ENCODE results near the gene RSRP1. TPM values are rescaled to one million over a fixed set of nuclear protein-coding genes. Genes with fewer than 3 reads are reported as not detected.
A peak's percentile ranks its signal among the peaks of the same experiment; 100 is the strongest.
"Not testable (repeated sequence)": the region's sequence is repeated elsewhere in the genome, so short reads cannot be mapped to it uniquely, and the experiment has no call there.

Gene RSRP1
- total RNA-seq, 1 experiment from 2014 or later, result 82.9 TPM

- H3K9ac ChIP-seq (ENCODE audit: low read length), result peak overlapping the region; percentile 17; the same call in 1 of the 2 replicates
- H3K36me3 ChIP-seq (ENCODE audit: control insufficient read depth in 1 of 2, insufficient read depth in 2 of 2, low read length in 2 of 2); H4K20me1 ChIP-seq (ENCODE audit: insufficient read depth); RAD21 ChIA-PET (ENCODE audit: low non-redundant PET in 1 of 2, low total read pairs in 2 of 2, uncharacterized antibody in 2 of 2, unreplicated experiment in 2 of 2); H2AFZ ChIP-seq (ENCODE audit: low read depth, low read length, poor library complexity, severe bottlenecking); H3K4me1 ChIP-seq (ENCODE audit: control insufficient read depth in 1 of 2, insufficient read depth in 2 of 2, low read length in 2 of 2); H3K9me3 ChIP-seq (ENCODE audit: control insufficient read depth in 1 of 2, insufficient read depth in 1 of 2, low read depth in 1 of 2, low read length in 2 of 2); H3K79me2 ChIP-seq (ENCODE audit: insufficient read depth, low read length); H3K9me2 ChIP-seq (ENCODE audit: insufficient read depth); POLR2A ChIA-PET; CTCF ChIA-PET; intact Hi-C loops (cut with micrococcal nuclease); H3K27ac ChIP-seq (ENCODE audit: low read depth, low read length); H3K27me3 ChIP-seq (ENCODE audit: insufficient read depth, low read length): not testable (repeated sequence)
- peak overlapping the region; percentile 38 to 43 for H3K4me3 ChIP-seq (replicated peaks in 1 of 2; ENCODE audit: low read depth in 1 of 2, low read length in 2 of 2)
- ATAC-seq (peak; percentile 87), DNase-seq (ENCODE audit: low read depth, low spot score) (peak; percentile 54)
- TF ChIP-seq POLR2AphosphoS5 (IDR thresholded peaks at IDR 0.05; ENCODE audit: low read depth, low read length) (peak; percentile 34; the same call in 1 of the 2 replicates), EGR1 (IDR thresholded peaks at IDR 0.05; ENCODE audit: low read depth) (peak; percentile 74)
- H3K4me2 ChIP-seq (ENCODE audit: low read length), result peak overlapping the region; percentile 63
- TSS peak; percentile 78 for BruUV-seq (replicated peaks)
Measured at GRCh38 chr1:25267288-25268142, 20.3 kb upstream of the RSRP1 start.

GRCh38 chr1:25266554-25267287, 19.5 kb upstream of the RSRP1 start:
- H3K79me2 ChIP-seq (ENCODE audit: insufficient read depth, low read length); POLR2A ChIA-PET; intact Hi-C loops (cut with micrococcal nuclease); H2AFZ ChIP-seq (ENCODE audit: low read depth, low read length, poor library complexity, severe bottlenecking); BruUV-seq (replicated peaks); H3K27me3 ChIP-seq (ENCODE audit: insufficient read depth, low read length); H3K9me2 ChIP-seq (ENCODE audit: insufficient read depth); CTCF ChIA-PET; H3K4me1 ChIP-seq (ENCODE audit: control insufficient read depth in 1 of 2, insufficient read depth in 2 of 2, low read length in 2 of 2); DNase-seq (ENCODE audit: low read depth, low spot score); H3K9me3 ChIP-seq (ENCODE audit: control insufficient read depth in 1 of 2, insufficient read depth in 1 of 2, low read depth in 1 of 2, low read length in 2 of 2); H4K20me1 ChIP-seq (ENCODE audit: insufficient read depth); H3K27ac ChIP-seq (ENCODE audit: low read depth, low read length); RAD21 ChIA-PET (ENCODE audit: low non-redundant PET in 1 of 2, low total read pairs in 2 of 2, uncharacterized antibody in 2 of 2, unreplicated experiment in 2 of 2); H3K36me3 ChIP-seq (ENCODE audit: control insufficient read depth in 1 of 2, insufficient read depth in 2 of 2, low read length in 2 of 2): not testable (repeated sequence)
- H3K9ac ChIP-seq (ENCODE audit: low read length), result 0 out of 2 replicates have a peak overlapping the region, but pooled peaks have one; percentile 35
- ATAC-seq, result peak; percentile 73
- H3K4me3 ChIP-seq (replicated peaks in 1 of 2; ENCODE audit: low read depth in 1 of 2, low read length in 2 of 2), result peak overlapping the region; percentile 39 to 54
- H3K4me2 ChIP-seq (ENCODE audit: low read length), result peak overlapping the region; percentile 67

- POLR2A ChIA-PET, result interaction anchor here (1.9 kb wide), 1 partner anchor 13 kb away, joined by 8 read pairs; the partner anchor contains the start of gene RSRP1
- H4K20me1 ChIP-seq (ENCODE audit: insufficient read depth); H3K9ac ChIP-seq (ENCODE audit: low read length); CTCF ChIA-PET; ATAC-seq; intact Hi-C loops (cut with micrococcal nuclease); H3K9me3 ChIP-seq (ENCODE audit: control insufficient read depth in 1 of 2, insufficient read depth in 1 of 2, low read depth in 1 of 2, low read length in 2 of 2); H3K4me3 ChIP-seq (replicated peaks in 1 of 2; ENCODE audit: low read depth in 1 of 2, low read length in 2 of 2); H3K4me1 ChIP-seq (ENCODE audit: control insufficient read depth in 1 of 2, insufficient read depth in 2 of 2, low read length in 2 of 2); H3K27me3 ChIP-seq (ENCODE audit: insufficient read depth, low read length); BruUV-seq (replicated peaks); H3K27ac ChIP-seq (ENCODE audit: low read depth, low read length); RAD21 ChIA-PET (ENCODE audit: low non-redundant PET in 1 of 2, low total read pairs in 2 of 2, uncharacterized antibody in 2 of 2, unreplicated experiment in 2 of 2); H3K36me3 ChIP-seq (ENCODE audit: control insufficient read depth in 1 of 2, insufficient read depth in 2 of 2, low read length in 2 of 2); H3K4me2 ChIP-seq (ENCODE audit: low read length); H3K9me2 ChIP-seq (ENCODE audit: insufficient read depth); H2AFZ ChIP-seq (ENCODE audit: low read depth, low read length, poor library complexity, severe bottlenecking); DNase-seq (ENCODE audit: low read depth, low spot score); H3K79me2 ChIP-seq (ENCODE audit: insufficient read depth, low read length): not testable (repeated sequence)
Measured at GRCh38 chr1:25260336-25260735, 13.1 kb upstream of the RSRP1 start.
